Rectal smooth muscle tissue (tissue), 1 donor: ENCODE data around the gene LINC01488.

Experiments used
- H3K27ac ChIP-seq: one replicate; pipeline ENCODE4 v1.7.0; 2013; ENCODE audit warnings: low read depth, low read length, inconsistent platforms
- H3K27me3 ChIP-seq: one replicate; pipeline ENCODE4 v1.7.0; 2013; ENCODE audit warnings: low read length; ENCODE audit not compliant: control insufficient read depth, insufficient read depth
- H3K36me3 ChIP-seq: one replicate; pipeline ENCODE4 v1.7.0; 2013; ENCODE audit warnings: low read length; ENCODE audit not compliant: control insufficient read depth, insufficient read depth
- H3K4me1 ChIP-seq: one replicate; pipeline ENCODE4 v1.7.0; 2013; ENCODE audit warnings: low read length; ENCODE audit not compliant: control insufficient read depth, insufficient read depth
- H3K4me3 ChIP-seq: one replicate; pipeline ENCODE4 v1.7.0; 2013; ENCODE audit warnings: low read length
- H3K9ac ChIP-seq: one replicate; pipeline ENCODE4 v1.7.0; 2013; ENCODE audit warnings: low read length

The LINC01488 gene

DNA sequence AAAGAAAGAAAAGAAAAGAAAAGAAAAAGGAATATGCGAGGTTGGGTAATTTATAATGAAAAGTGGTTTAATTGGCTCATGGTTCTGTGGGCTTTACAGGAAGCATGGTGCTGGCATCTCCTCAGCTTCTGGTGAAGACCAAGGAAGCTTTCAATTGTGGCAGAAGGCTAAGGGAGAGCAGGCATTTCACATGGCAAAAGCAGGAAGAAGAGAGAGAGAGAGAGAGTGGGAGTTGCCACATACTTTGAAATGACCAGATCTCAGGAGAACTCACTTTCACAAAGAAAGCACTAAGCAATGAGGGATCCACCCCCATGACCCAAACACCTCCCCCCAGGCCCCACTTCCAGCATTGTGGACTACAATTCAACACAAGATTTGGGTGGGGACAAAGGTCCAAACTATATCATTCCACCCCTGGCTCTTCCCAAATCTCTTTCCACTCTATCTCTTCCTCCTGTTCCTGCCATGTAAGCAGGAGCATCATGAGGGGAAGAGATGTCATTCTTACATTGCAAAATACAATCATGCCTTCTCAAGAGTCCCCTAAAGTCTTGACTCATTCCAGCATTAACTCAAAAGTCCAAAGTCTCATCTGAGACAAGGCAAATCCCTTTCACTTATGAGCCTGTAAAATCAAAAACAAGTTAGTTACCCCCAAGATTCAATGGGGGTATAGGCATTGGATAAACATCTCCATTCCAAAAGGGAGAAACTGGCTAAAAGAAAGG, 38.9 kb downstream of the LINC01488 start:
- no peaks in the 10 kb centered on the region for H3K27me3 ChIP-seq
- no peak overlapping the region for H3K9ac ChIP-seq
- H3K27ac ChIP-seq = no peak overlapping the region
- H3K4me1 ChIP-seq = no peaks in the 10 kb centered on the region
- no peaks in the 10 kb centered on the region for H3K36me3 ChIP-seq
- no peak overlapping the region for H3K4me3 ChIP-seq

DNA sequence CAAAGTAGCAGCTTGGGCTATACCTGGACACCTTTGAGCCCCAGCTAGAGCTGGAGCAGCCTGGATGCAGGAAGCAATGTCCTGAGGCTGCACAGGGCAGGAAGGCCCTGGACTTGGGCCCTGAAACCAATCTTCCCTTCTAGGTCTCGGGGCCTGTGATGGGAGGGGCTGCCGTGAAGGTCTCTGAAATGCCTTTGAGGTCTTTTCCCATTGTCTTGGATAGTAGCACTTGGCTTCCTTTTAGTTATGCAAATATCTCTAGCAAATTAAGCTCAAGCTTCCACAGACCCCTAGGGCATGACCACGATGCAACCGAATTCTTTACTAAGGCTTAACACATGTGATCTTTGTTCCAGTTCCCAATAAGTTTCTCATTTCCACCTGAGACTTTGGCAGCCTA, 40.0 kb downstream of the LINC01488 start:
- H3K36me3 ChIP-seq = no peaks in the 10 kb centered on the region
- H3K27ac ChIP-seq = no peak overlapping the region
- no peak overlapping the region for H3K4me3 ChIP-seq
- H3K4me1 ChIP-seq = no peaks in the 10 kb centered on the region
- H3K27me3 ChIP-seq = no peaks in the 10 kb centered on the region
- no peak overlapping the region for H3K9ac ChIP-seq

DNA sequence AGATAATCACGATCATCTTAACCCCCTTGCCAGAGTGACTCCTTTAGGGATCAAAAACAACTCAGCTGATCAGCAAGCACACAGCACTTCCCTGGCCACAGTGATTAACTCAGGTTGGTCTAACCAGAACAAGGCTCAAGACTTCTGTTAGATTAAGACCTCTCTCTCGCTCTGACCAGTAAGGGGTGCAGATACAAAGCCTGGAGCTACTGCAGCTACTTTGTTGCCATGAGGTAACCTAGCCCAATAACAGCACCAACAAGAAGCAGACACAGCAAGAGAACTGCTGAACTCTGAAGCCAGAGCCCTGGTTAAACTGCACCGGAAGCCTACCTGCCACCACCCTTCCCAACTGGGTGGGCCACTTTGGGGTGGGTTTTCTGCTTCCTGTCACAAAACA, 42.0 kb downstream of the LINC01488 start:
- H3K9ac ChIP-seq = no peak overlapping the region
- no peaks in the 10 kb centered on the region for H3K4me1 ChIP-seq
- H3K27ac ChIP-seq = no peak overlapping the region
- no peaks in the 10 kb centered on the region for H3K36me3 ChIP-seq
- no peak overlapping the region for H3K4me3 ChIP-seq
- H3K27me3 ChIP-seq = no peaks in the 10 kb centered on the region

DNA sequence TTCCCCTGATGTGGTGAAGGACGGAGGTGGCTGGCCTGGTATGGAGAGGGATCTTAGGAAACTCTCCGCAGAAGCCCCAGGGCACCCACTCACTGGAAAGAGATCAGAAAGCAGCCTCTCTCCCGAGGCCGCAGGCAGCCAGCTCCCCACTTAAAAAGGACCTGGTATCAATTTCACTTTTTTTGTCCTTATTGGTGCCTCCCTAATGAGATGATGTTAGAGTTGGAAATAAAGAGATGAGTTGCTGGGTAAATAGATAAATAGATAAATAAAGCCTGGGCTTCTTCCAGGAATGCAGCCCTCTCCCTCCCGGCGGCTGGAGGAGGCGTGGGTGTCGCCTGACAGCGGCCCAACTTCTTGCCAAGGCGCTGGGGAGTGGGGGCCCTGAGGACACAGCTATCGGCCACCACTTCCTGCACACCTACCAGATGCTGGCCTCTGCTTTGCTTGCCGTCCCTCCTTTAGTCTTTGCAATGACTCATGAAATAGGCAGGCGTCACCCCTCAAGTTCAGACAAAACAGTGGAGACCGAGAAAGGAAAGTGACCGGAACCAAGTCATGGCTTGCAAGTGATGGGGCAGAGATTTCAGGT, 42.9 kb downstream of the LINC01488 start:
- H3K27me3 ChIP-seq = no peaks in the 10 kb centered on the region
- H3K4me3 ChIP-seq = no peak overlapping the region
- no peaks in the 10 kb centered on the region for H3K36me3 ChIP-seq
- H3K9ac ChIP-seq = no peak overlapping the region
- no peaks in the 10 kb centered on the region for H3K4me1 ChIP-seq
- no peak overlapping the region for H3K27ac ChIP-seq

DNA sequence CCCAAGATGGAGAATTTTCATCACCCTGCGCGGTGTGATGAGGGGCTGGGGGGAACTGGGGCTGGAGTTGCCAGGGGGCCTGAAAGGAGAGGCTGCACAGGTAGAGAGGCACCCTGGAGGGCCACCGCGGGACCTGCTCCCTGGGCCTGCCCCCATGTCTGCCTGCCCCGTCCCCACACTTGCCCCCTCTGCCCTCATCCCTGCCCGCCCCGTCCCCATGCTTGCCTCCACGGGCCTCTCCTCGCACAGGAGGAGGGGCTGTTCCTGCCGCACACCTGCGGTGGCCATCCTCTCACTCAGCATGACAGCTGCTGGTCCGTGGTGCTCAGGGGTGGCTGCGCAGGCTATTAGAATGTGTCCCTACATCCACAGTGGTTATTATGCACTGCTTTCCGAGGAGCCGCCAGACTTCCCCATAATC, 43.5 kb downstream of the LINC01488 start:
- no peak overlapping the region for H3K27ac ChIP-seq
- no peak overlapping the region for H3K4me3 ChIP-seq
- no peaks in the 10 kb centered on the region for H3K36me3 ChIP-seq
- H3K27me3 ChIP-seq = no peaks in the 10 kb centered on the region
- H3K9ac ChIP-seq = no peak overlapping the region
- no peaks in the 10 kb centered on the region for H3K4me1 ChIP-seq

DNA sequence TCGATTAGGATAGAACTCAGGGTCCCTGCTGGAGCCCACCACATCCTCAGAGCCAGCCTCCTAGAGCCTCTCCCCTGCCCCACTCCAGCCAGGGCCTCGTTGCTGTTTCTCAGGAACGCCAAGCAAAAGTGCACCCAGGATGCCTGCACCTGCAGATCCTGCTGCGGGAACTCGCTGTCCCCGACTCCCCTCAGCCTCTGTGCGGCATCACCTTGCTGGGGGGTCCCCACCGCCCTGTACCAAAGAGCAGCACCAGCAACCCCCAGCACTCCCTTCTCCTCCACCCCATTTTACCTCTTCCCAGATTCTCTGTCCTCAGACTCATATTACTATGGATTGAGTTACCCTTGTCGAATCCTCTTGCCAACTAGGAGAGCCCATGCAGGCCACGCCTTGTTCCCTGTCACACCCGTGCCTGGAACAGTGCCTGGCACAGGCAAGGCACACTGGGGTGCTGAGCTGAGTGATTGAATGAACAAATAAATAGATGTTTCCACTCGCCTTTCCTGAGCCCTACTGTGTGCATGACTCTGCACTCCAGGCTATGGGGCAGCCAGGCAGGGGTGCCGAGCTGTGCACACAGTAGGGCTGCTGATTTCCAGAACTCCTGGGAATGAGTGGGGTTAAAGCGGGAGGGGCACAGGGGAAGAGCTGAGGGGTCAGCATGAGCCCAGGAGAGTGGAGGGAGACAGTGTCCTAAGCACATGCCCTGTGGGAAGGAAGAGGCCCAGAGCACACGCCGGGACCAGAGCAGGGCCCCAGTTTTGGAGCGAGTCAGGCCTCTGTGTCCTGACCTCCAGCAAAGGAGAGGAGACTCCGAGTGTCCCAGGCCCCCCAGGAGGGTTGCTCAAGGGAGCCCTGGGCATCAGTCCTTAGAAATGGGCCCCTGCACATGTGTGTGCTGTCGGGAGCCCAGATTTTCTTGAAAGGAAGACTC, 44.3 kb downstream of the LINC01488 start:
- no peak overlapping the region for H3K4me3 ChIP-seq
- no peaks in the 10 kb centered on the region for H3K4me1 ChIP-seq
- no peak overlapping the region for H3K27ac ChIP-seq
- no peaks in the 10 kb centered on the region for H3K36me3 ChIP-seq
- no peak overlapping the region for H3K9ac ChIP-seq
- no peaks in the 10 kb centered on the region for H3K27me3 ChIP-seq

DNA sequence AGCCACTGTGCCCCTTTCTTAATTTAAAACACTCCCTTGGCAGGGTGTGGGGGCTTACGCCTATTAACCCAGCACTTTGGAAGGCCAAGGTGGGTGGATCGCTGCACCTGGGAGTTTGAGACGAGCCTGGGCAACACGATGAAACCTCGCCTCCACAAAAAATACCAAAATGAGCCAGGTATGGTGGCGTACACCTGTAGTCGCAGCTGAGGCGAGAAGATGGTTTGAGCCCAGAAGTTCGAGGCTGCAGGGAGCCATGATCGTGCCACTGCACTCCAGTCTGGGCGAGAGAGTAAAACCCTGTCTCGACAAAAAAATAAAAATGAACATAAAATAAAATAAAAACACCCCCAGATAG, 45.0 kb downstream of the LINC01488 start:
- no peaks in the 10 kb centered on the region for H3K4me1 ChIP-seq
- no peaks in the 10 kb centered on the region for H3K27me3 ChIP-seq
- no peaks in the 10 kb centered on the region for H3K36me3 ChIP-seq
- H3K9ac ChIP-seq = no peak overlapping the region
- H3K4me3 ChIP-seq = no peak overlapping the region
- no peak overlapping the region for H3K27ac ChIP-seq

DNA sequence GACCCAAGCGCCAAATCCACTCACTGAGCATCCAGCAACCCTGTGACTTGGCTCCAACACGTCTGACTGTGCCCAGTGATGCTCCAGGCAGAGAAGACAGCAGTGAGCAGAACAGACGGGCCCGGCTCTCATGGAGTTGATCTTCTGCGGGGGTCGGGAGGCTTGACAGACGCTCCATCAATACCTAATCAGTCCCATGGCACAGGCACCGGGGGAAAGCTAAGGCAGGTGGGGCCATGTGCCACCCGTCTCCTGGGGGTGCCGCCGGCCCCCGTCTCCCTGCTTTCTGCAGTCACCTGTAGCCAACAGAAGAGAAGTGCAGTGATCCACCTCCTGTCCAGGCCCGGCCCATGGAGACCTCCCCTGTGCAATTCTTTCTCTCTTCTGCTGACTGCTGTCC, 47.5 kb downstream of the LINC01488 start:
- no peaks in the 10 kb centered on the region for H3K4me1 ChIP-seq
- no peak overlapping the region for H3K9ac ChIP-seq
- no peaks in the 10 kb centered on the region for H3K27me3 ChIP-seq
- no peak overlapping the region for H3K27ac ChIP-seq
- no peaks in the 10 kb centered on the region for H3K36me3 ChIP-seq
- no peak overlapping the region for H3K4me3 ChIP-seq

DNA sequence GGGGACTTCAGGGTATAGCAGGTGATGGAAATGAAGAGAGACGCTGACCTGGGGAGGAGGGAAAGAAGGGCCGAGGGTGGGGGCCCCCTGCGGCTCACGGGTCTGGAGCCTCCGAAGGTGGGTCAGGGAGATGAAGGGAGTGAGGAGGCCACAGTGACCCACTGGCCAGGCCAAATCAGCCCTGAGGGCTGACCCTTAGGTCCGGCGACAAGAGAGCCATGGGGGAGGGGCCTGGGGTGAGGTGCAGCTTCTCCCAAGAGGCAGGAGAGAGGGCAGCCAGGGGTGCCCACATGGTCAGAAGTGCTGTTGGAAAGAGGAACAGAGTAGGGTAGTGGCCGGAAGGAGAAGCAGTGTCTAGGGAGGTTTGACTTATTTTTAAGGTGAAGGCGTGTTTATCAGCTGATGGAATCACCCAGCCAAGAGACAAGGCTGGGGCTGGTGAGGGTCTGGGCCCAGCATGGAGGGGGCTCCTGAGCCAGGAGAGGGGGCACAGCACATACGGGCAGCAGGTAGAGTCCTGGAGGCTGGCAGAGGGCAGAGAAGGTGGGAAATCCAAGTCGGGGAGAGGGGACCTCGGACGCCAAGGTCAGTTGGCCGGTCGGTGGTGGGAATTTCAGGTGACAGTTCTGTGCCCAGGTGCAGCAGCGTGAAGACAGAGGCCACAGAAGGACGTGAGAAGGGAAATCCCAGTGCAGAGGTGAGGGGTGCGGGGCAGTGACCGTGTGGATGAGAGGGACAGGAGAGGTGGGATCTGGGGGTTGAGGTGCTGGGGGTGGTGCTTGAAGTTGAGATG, 49.0 kb downstream of the LINC01488 start:
- Histone ChIP-seq H3K27ac (no peak overlapping the region), H3K27me3 (no peaks in the 10 kb centered on the region), H3K9ac (no peak overlapping the region), H3K4me3 (no peak overlapping the region), H3K4me1 (no peaks in the 10 kb centered on the region), H3K36me3 (no peaks in the 10 kb centered on the region)

DNA sequence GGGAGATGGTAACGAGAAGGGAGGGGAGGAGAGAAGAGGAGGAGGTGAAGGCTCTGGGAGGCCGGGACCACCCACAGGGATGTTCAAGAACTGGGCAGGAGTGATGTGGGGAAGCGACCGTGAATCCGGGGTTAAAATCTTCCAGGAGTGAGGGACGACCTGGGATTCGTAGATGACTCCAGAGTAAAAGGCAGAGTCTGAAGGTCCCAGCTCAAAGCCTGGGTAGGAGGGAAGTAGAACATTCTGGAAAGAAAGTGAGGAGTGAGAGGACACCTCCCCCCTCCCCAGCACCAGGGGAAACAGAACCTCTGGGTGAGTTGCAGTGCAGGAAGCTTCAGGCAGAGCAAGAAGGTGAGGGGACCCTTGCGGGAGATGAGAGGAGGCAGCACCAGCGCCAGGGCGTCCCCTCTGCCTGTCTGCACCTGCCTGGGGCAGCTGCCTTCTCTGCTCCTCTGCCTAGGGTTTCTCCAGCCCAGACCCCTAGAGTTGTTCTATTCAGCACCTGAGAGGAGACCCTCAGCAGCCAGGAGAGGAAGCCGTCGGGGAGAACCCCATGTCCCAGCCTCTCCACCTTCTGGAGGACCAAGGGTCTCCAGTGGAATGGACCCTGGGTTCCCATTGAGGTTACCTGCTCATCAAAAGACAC, 49.7 kb downstream of the LINC01488 start:
- H3K4me1 ChIP-seq = no peaks in the 10 kb centered on the region
- H3K27ac ChIP-seq = no peak overlapping the region
- no peak overlapping the region for H3K9ac ChIP-seq
- H3K4me3 ChIP-seq = no peak overlapping the region
- no peaks in the 10 kb centered on the region for H3K36me3 ChIP-seq
- H3K27me3 ChIP-seq = no peaks in the 10 kb centered on the region

DNA sequence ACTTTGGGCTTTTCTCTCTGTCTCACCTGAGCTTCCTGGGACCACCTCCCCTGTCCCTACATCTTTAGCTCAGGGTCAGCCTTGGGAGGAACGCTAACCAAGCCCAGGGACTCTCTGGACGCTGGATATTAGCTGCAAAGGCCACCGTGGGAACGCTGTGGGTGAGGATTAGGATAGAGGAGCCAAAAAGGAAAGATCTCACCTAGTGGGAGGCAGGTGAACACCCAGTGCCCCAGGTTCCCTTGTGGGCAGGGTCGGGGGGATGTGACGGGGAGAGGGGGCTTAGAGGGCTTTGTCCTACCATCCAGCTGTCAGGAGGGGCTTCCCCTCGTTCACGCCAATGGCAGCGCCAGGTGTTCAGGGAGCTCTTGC, 50.2 kb downstream of the LINC01488 start:
- H3K9ac ChIP-seq = no peak overlapping the region
- H3K4me3 ChIP-seq = no peak overlapping the region
- no peaks in the 10 kb centered on the region for H3K27me3 ChIP-seq
- H3K27ac ChIP-seq = no peak overlapping the region
- no peaks in the 10 kb centered on the region for H3K4me1 ChIP-seq
- H3K36me3 ChIP-seq = no peaks in the 10 kb centered on the region
